MM.1S (cell line): ENCODE data around the gene SDK1.

ENCODE experiments used
- DNase-seq: peaks from one replicate; pipeline ENCODE4 v3.0.0-alpha.2; 2015
- H2AFZ ChIP-seq: fragments of 300-600 bp; sonication (generic); 2 replicates; pipeline ENCODE4 v1.6.0; 2016; ENCODE audit warnings: antibody characterized with exemption, low read length
- H3F3A ChIP-seq: fragments of 300-600 bp; sonication (generic); 2 replicates; pipeline ENCODE4 v1.6.1; 2016; ENCODE audit warnings: mild to moderate bottlenecking, antibody characterized with exemption, low read length, moderate library complexity, mixed read lengths; ENCODE audit not compliant: insufficient read depth
- H3K27ac ChIP-seq: fragments of 300-600 bp; sonication (generic); 2 replicates; pipeline ENCODE4 v1.5.1; 2016; ENCODE audit warnings: mild to moderate bottlenecking, low read length
- H3K27me3 ChIP-seq: fragments of 300-600 bp; sonication (generic); replicated peaks from 2 replicates; pipeline ENCODE4 v1.6.0; 2016; ENCODE audit warnings: low read length; ENCODE audit not compliant: insufficient read depth
- H3K36me3 ChIP-seq: fragments of 300-600 bp; sonication (generic); replicated peaks from 2 replicates; pipeline ENCODE4 v1.6.1; 2016; ENCODE audit warnings: mild to moderate bottlenecking, low read length, mixed read lengths; ENCODE audit not compliant: insufficient read depth
- H3K4me1 ChIP-seq: fragments of 300-600 bp; sonication (generic); 2 replicates; pipeline ENCODE4 v1.6.1; 2016; ENCODE audit warnings: low read length, mixed read lengths
- H3K4me2 ChIP-seq: fragments of 300-600 bp; sonication (generic); 2 replicates; pipeline ENCODE4 v1.6.0; 2016; ENCODE audit warnings: low read depth, low read length
- H3K4me3 ChIP-seq: fragments of 300-600 bp; sonication (generic); 2 replicates; pipeline ENCODE4 v1.5.1; 2016; ENCODE audit warnings: low read length, mixed read lengths
- H3K79me2 ChIP-seq: fragments of 300-600 bp; sonication (generic); 2 replicates; pipeline ENCODE4 v1.6.1; 2016; ENCODE audit warnings: mixed run types, low read length, mixed read lengths
- H3K9ac ChIP-seq: fragments of 300-600 bp; sonication (generic); 2 replicates; pipeline ENCODE4 v1.6.1; 2016; ENCODE audit warnings: low read length, mixed read lengths
- H3K9me2 ChIP-seq: fragments of 300-600 bp; sonication (generic); replicated peaks from 2 replicates; pipeline ENCODE4 v1.6.1; 2016; ENCODE audit warnings: mild to moderate bottlenecking, low read length, mixed read lengths; ENCODE audit not compliant: insufficient read depth
- H3K9me3 ChIP-seq: fragments of 300-600 bp; sonication (generic); replicated peaks from 2 replicates; pipeline ENCODE4 v1.6.1; 2016; ENCODE audit warnings: mild to moderate bottlenecking, low read length, mixed read lengths; ENCODE audit not compliant: insufficient read depth
- H4K20me1 ChIP-seq: fragments of 300-600 bp; sonication (generic); 2 replicates; pipeline ENCODE4 v1.6.1; 2016; ENCODE audit warnings: mild to moderate bottlenecking, low read length, moderate library complexity, mixed read lengths; ENCODE audit not compliant: insufficient read depth
- EZH2 ChIP-seq: fragments of 300-600 bp; sonication (generic); optimal IDR thresholded peaks from 2 replicates; pipeline ENCODE3; 2017; ENCODE audit warnings: low read depth, mild to moderate bottlenecking, antibody characterized with exemption, low read length, mixed read lengths
- EZH2phosphoT487 ChIP-seq: fragments of 300-600 bp; sonication (generic); IDR thresholded peaks from 2 replicates; pipeline ENCODE4 v1.6.1; 2018; ENCODE audit warnings: antibody characterized with exemption, low read length
- TF ChIP-seq, protein P1 (sequence below): fragments of 300-600 bp; sonication (generic); IDR thresholded peaks from 2 replicates; pipeline ENCODE4 v1.5.1; 2016; ENCODE audit warnings: antibody characterized with exemption, low read length, mixed read lengths

The SDK1 gene

DNA sequence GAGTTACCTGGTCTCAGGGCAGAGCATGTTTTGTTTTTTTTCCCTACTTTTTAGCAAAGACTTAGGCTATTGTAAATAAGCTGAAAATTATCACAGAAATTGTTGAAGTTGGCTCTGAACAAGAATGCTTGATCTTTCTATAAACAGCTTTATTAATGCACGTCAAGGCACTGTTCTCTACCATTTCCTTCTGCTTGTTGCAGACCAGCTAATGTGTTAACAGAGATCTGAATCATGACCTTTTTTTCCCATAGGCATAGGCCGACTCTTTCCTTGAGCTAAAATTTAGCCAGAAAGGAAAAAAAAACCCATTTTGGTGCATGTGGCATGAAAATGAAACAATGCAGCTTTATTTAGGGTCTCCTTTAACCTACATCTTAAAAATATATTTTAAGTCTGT, 248.5 kb downstream of the SDK1 start:
- H3K36me3 ChIP-seq = no peaks in the 10 kb centered on the region

DNA sequence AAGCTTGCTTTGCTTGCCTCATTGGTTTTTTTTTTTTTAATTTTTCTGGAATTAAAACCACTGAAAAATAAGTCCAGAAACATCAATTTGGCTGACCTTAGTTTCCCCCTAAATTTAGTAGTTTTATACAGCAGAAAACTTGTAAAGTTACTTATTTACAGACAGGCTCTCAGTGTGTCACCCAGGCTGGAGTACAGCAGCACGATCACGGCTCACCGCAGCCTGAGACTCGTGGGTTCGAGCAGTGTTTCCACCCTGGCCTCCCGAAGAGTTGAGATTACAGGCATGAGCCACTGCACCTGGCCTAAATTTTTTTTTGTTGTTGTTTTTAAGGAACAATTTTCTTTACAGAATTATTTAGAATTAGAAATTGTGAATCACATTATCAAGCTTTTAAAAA, 250.5 kb downstream of the SDK1 start:
- Histone ChIP-seq H3K9me3 (no peaks in the 10 kb centered on the region), H3K27me3 (no peaks in the 10 kb centered on the region), H4K20me1 (no peaks in the 10 kb centered on the region), H3K9me2 (no peaks in the 10 kb centered on the region), H3F3A (no peaks in the 10 kb centered on the region), H3K4me2 (no peak overlapping the region), H2AFZ (no peak overlapping the region), H3K36me3 (no peaks in the 10 kb centered on the region), H3K79me2 (no peaks in the 10 kb centered on the region), H3K27ac (no peak overlapping the region), H3K4me1 (no peaks in the 10 kb centered on the region), H3K4me3 (no peak overlapping the region), H3K9ac (no peak overlapping the region)
- TF ChIP-seq EZH2phosphoT487 (no peak), EZH2 (no peak)
- TF ChIP-seq, protein P1, sequence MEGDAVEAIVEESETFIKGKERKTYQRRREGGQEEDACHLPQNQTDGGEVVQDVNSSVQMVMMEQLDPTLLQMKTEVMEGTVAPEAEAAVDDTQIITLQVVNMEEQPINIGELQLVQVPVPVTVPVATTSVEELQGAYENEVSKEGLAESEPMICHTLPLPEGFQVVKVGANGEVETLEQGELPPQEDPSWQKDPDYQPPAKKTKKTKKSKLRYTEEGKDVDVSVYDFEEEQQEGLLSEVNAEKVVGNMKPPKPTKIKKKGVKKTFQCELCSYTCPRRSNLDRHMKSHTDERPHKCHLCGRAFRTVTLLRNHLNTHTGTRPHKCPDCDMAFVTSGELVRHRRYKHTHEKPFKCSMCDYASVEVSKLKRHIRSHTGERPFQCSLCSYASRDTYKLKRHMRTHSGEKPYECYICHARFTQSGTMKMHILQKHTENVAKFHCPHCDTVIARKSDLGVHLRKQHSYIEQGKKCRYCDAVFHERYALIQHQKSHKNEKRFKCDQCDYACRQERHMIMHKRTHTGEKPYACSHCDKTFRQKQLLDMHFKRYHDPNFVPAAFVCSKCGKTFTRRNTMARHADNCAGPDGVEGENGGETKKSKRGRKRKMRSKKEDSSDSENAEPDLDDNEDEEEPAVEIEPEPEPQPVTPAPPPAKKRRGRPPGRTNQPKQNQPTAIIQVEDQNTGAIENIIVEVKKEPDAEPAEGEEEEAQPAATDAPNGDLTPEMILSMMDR = no peak
- DNase-seq = no peak

More for the DNA sequence above, 248.5 kb downstream of the SDK1 start:
- Histone ChIP-seq H3K9ac (no peak overlapping the region), H3K9me3 (no peaks in the 10 kb centered on the region), H3K4me2 (no peak overlapping the region), H3K9me2 (no peaks in the 10 kb centered on the region), H4K20me1 (no peaks in the 10 kb centered on the region), H3K4me1 (no peaks in the 10 kb centered on the region), H3K4me3 (no peak overlapping the region), H3K27ac (no peak overlapping the region), H2AFZ (no peak overlapping the region), H3F3A (no peaks in the 10 kb centered on the region), H3K79me2 (no peaks in the 10 kb centered on the region), H3K27me3 (no peaks in the 10 kb centered on the region)
- DNase-seq = no peak
- TF ChIP-seq EZH2 = no peak
- no peak for TF ChIP-seq EZH2phosphoT487
- TF ChIP-seq, protein P1 = no peak

GRCh38 chr7:3552499-3552898, 251.4 kb downstream of the SDK1 start:
- DNase-seq = no peak
- Histone ChIP-seq H3K27me3 (no peaks in the 10 kb centered on the region), H3K36me3 (no peaks in the 10 kb centered on the region), H3F3A (no peaks in the 10 kb centered on the region), H3K27ac (no peak overlapping the region), H3K4me2 (no peak overlapping the region), H3K4me1 (no peaks in the 10 kb centered on the region), H3K4me3 (no peak overlapping the region), H3K9me2 (no peaks in the 10 kb centered on the region), H4K20me1 (no peaks in the 10 kb centered on the region), H3K79me2 (no peaks in the 10 kb centered on the region), H2AFZ (no peak overlapping the region), H3K9me3 (no peaks in the 10 kb centered on the region), H3K9ac (no peak overlapping the region)
- TF ChIP-seq EZH2 (no peak), EZH2phosphoT487 (no peak)
- TF ChIP-seq, protein P1 = no peak
